KOPT-K1 (cell line): Measurements from ENCODE around the gene SON.

Experiments used
- H3K27ac ChIP-seq: fragments of 200-600 bp; sonication (generic); 2 replicates; pipeline ENCODE4 v1.5.1; 2016; ENCODE audit warnings: antibody characterized with exemption, mild to moderate bottlenecking, low read depth, low read length; ENCODE audit not compliant: poor library complexity, severe bottlenecking
- H3K36me3 ChIP-seq: fragments of 200-600 bp; sonication (generic); 2 replicates; pipeline ENCODE4 v1.5.1; 2017; ENCODE audit warnings: antibody characterized with exemption, mild to moderate bottlenecking, low read length, moderate library complexity; ENCODE audit not compliant: insufficient read depth
- H3K9me3 ChIP-seq: fragments of 200-600 bp; sonication (generic); 2 replicates; pipeline ENCODE4 v1.5.1; 2017; ENCODE audit warnings: antibody characterized with exemption, low read length, mild to moderate bottlenecking; ENCODE audit not compliant: insufficient read depth, poor library complexity, severe bottlenecking

SON gene

DNA sequence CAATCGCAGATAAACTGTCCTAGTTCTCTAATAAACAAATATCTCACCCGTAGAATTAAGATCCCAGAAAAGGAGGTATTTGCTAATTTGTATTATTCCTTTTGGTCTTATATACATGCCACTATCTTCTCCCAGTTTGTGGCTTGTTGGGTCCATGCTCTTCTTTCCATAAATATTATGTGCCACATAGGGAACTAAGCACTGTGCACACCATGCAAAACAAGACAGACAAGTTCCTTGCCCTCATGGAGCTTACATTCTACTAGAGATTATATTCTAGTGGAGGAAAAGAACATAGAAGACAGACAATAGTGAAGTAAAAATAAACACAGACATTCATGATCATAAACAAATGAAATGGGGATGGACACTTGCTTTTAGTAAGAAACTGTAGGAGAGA is 5.6 kb upstream of the SON start:
- Histone ChIP-seq H3K36me3 (peaks cover 79% of the 10 kb centered on the region), H3K9me3 (no peaks in the 10 kb centered on the region), H3K27ac (no peak overlapping the region)

DNA sequence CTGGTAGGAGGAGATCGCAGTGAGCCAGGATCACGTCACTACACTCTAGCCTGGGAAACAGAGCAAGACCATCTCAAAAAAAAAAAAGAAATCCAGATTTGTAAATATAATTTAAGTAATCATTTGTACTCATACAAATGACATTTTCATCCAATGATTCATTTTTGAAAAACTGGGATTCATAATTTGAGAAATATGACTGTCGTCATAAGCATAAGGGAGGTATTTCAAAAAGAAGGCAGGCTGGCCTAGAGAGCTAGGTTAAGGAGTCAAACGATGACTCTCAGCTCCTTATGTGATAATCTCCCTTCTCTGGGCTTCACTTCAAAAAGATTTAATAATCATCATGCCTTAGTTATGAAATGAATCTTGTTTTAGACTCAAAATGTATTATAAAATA is 3.2 kb upstream of the SON start:
- Histone ChIP-seq H3K9me3 (no peaks in the 10 kb centered on the region), H3K36me3 (peaks cover 56% of the 10 kb centered on the region), H3K27ac (no peak overlapping the region)

DNA sequence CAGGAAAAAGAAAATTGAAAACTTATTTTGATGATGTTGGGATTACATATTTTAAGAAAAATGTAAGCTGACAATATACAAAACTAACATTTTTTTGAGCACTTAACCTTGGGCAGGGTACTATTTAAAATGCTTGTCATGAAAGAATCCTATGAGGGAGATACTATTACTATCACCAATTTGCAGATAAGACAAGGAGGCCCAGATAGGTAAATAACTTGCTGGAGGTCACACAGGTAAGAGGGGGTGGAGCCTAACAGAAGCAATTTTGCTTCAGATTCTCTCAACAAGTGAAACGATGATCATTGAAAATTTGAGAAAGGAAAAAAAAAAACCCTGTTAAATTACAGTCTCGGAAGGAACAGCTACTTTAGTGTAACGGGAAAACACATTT is 2.1 kb upstream of the SON start:
- no peaks in the 10 kb centered on the region for H3K9me3 ChIP-seq
- no peak overlapping the region for H3K27ac ChIP-seq

GRCh38 chr21:33541105-33541711 is 1.6 kb upstream of the SON start:
- H3K36me3 ChIP-seq: peaks cover 44% of the 10 kb centered on the region
- peak overlapping the region; percentile 100 for H3K27ac ChIP-seq
- H3K9me3 ChIP-seq: no peaks in the 10 kb centered on the region

More for the DNA sequence above, 2.1 kb upstream of the SON start:
- H3K36me3 ChIP-seq: peaks cover 45% of the 10 kb centered on the region

DNA sequence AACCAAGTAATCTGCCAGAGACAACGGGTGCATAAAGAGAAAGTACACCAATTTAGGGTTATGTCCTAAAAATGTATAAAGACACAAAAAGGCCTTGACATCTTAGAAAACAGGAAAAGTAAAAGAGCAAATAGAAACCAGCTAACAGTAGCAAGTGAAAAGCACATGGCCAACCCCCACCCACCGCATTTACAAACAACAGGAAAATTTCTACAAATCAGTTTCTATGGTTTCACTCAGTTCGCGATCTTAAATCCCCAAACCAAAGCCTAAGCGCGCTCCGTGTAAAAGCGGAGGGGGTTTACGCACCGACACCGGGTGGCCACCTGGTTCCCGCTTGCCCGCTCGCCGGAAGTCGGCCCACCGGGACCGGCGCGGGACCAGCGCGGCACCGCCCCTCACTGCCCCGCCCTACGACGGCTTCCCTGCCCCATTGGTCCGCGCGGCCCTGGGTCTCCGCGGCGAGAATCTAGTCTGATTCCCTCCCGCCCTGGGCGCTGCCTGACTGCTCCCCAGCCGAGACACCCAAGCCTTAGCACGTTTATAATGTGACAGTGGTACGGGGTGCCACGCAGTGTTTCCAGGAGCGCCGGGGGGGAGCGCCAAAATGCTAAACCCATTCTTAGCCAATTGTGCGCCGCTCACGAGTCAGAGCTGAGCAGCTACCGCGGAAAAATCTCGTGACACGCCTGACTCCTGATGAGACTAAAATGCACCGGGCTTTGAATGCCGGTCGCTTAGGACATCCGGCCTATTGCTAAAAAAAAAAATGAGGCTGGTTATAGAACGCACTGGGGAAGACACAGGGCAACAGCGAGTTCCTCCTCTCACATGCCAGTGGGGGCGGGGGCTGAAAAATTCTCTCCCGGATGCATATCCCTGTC is 840 bp upstream of the SON start, which contains the start of gene GART:
Gene GART, minus strand, starts transcription at position 362 of the 884 bp plus-strand sequence. CDS start 2,802 bp downstream, outside the sequence.
- peak within 1 kb of the TSS; percentile 100 for H3K27ac ChIP-seq
- no peaks in the 10 kb centered on the region for H3K9me3 ChIP-seq
- peaks cover 44% of the 10 kb centered on the region for H3K36me3 ChIP-seq

GRCh38 chr21:33543505-33544129 is 779 bp downstream of the SON start:
- H3K36me3 ChIP-seq: peaks cover 44% of the 10 kb centered on the region
- H3K27ac ChIP-seq: peak overlapping the region; percentile 100
- no peaks in the 10 kb centered on the region for H3K9me3 ChIP-seq

- no peaks in the 10 kb centered on the region for H3K9me3 ChIP-seq
- H3K36me3 ChIP-seq: peaks cover 44% of the 10 kb centered on the region
- H3K27ac ChIP-seq: peak overlapping the region; percentile 100
Observed at GRCh38 chr21:33544451-33545195, 1.8 kb downstream of the SON start.

GRCh38 chr21:33546086-33546485 is 3.2 kb downstream of the SON start:
- H3K27ac ChIP-seq: no peak overlapping the region
- no peaks in the 10 kb centered on the region for H3K9me3 ChIP-seq
- H3K36me3 ChIP-seq: peaks cover 52% of the 10 kb centered on the region

- Histone ChIP-seq H3K36me3 (peaks cover 93% of the 10 kb centered on the region), H3K27ac (no peak overlapping the region), H3K9me3 (no peaks in the 10 kb centered on the region)
Observed at GRCh38 chr21:33549848-33550771, 7.3 kb downstream of the SON start.

- H3K36me3 ChIP-seq: peaks cover 100% of the 10 kb centered on the region
- H3K9me3 ChIP-seq: no peaks in the 10 kb centered on the region
- H3K27ac ChIP-seq: no peak overlapping the region
Observed at GRCh38 chr21:33550772-33551660, 8.2 kb downstream of the SON start.

DNA sequence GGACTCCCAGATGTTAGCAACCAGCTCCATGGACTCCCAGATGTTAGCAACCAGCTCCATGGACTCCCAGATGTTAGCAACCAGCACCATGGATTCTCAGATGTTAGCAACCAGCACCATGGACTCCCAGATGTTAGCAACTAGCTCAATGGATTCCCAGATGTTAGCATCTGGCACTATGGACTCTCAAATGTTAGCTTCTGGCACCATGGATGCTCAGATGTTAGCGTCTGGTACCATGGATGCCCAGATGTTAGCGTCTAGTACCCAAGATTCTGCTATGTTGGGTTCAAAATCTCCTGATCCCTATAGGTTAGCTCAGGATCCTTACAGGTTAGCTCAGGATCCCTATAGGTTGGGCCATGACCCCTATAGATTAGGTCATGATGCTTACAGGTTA is 8.8 kb downstream of the SON start:
- peaks cover 100% of the 10 kb centered on the region for H3K36me3 ChIP-seq
- H3K9me3 ChIP-seq: no peaks in the 10 kb centered on the region
- H3K27ac ChIP-seq: no peak overlapping the region

DNA sequence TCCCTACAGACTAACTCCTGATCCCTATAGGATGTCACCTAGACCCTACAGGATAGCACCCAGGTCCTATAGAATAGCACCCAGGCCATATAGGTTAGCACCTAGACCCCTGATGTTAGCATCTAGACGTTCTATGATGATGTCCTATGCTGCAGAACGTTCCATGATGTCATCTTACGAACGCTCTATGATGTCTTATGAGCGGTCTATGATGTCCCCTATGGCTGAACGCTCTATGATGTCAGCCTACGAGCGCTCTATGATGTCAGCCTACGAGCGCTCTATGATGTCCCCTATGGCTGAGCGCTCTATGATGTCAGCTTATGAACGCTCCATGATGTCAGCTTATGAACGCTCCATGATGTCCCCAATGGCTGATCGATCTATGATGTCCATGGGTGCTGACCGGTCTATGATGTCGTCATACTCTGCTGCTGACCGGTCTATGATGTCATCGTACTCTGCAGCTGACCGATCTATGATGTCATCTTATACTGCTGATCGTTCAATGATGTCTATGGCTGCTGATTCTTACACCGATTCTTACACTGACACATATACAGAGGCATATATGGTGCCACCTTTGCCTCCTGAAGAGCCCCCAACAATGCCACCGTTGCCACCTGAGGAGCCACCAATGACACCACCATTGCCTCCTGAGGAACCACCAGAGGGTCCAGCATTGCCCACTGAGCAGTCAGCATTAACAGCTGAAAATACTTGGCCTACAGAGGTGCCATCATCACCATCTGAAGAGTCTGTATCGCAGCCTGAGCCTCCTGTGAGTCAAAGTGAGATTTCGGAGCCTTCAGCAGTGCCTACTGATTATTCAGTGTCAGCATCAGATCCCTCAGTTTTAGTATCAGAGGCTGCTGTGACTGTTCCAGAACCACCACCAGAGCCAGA is 9.5 kb downstream of the SON start:
- no peak overlapping the region for H3K27ac ChIP-seq
- H3K36me3 ChIP-seq: peaks cover 100% of the 10 kb centered on the region
- H3K9me3 ChIP-seq: no peaks in the 10 kb centered on the region
